ENCODE results near the gene TGFBRAP1. TPM values are rescaled to one million over a fixed set of nuclear protein-coding genes. Genes with fewer than 3 reads are reported as not detected.

The TGFBRAP1 gene
- polyA plus RNA-seq, 1 experiment, result 7.9 TPM

- Histone ChIP-seq H3K4me3 (ENCODE audit: low read depth, low read length) (no peak overlapping the region), H3K27ac (ENCODE audit: low read depth, low read length) (peak overlapping the region; percentile 77), H3K27me3 (ENCODE audit: control insufficient read depth, insufficient read depth, low read length) (no peaks in the 10 kb centered on the region), H3K9me3 (ENCODE audit: control insufficient read depth, insufficient read depth, low read length) (no peaks in the 10 kb centered on the region)
- ChIA-PET CTCF (no interaction called here), POLR2A (interaction anchor here (1.0 kb wide), 1 partner anchor 12 kb away, joined by 4 read pairs; no protein-coding TSS in a partner anchor)
- no peak for DNase-seq (ENCODE audit: low read depth, low spot score)
- TF ChIP-seq, protein P1, sequence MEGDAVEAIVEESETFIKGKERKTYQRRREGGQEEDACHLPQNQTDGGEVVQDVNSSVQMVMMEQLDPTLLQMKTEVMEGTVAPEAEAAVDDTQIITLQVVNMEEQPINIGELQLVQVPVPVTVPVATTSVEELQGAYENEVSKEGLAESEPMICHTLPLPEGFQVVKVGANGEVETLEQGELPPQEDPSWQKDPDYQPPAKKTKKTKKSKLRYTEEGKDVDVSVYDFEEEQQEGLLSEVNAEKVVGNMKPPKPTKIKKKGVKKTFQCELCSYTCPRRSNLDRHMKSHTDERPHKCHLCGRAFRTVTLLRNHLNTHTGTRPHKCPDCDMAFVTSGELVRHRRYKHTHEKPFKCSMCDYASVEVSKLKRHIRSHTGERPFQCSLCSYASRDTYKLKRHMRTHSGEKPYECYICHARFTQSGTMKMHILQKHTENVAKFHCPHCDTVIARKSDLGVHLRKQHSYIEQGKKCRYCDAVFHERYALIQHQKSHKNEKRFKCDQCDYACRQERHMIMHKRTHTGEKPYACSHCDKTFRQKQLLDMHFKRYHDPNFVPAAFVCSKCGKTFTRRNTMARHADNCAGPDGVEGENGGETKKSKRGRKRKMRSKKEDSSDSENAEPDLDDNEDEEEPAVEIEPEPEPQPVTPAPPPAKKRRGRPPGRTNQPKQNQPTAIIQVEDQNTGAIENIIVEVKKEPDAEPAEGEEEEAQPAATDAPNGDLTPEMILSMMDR (IDR thresholded peaks at IDR 0.05; ENCODE audit: low read depth, low read length), result no peak
Measured at GRCh38 chr2:105376789-105377240, 47.3 kb upstream of the TGFBRAP1 start.

- H3K27me3 ChIP-seq (ENCODE audit: control insufficient read depth, insufficient read depth, low read length), result no peaks in the 10 kb centered on the region
- ChIA-PET CTCF (interaction anchor here (2.4 kb wide), 1 partner anchor 146 kb away, joined by 9 read pairs; no protein-coding TSS in a partner anchor), POLR2A (interaction anchor here (0.8 kb wide), 1 partner anchor 145 kb away, joined by 4 read pairs; no protein-coding TSS in a partner anchor)
- no peaks in the 10 kb centered on the region for H3K9me3 ChIP-seq (ENCODE audit: control insufficient read depth, insufficient read depth, low read length)
- TF ChIP-seq, protein P1 (IDR thresholded peaks at IDR 0.05; ENCODE audit: low read depth, low read length), result no peak
- H3K27ac ChIP-seq (ENCODE audit: low read depth, low read length), result peak overlapping the region; percentile 57
- no peak overlapping the region for H3K4me3 ChIP-seq (ENCODE audit: low read depth, low read length)
- no peak for DNase-seq (ENCODE audit: low read depth, low spot score)
Measured at GRCh38 chr2:105376010-105376409, 46.5 kb upstream of the TGFBRAP1 start.

GRCh38 chr2:105375001-105375561, 45.5 kb upstream of the TGFBRAP1 start:
- ChIA-PET CTCF (interaction anchor here (1.7 to 2.4 kb wide), 2 partner anchors 20 to 146 kb away, joined by 4 to 9 read pairs; no protein-coding TSS in a partner anchor), POLR2A (interaction anchor here (0.8 to 1.0 kb wide), 2 partner anchors 144 to 146 kb away, joined by 3 to 4 read pairs; no protein-coding TSS in a partner anchor)
- H3K27ac ChIP-seq (ENCODE audit: low read depth, low read length), result peak overlapping the region; percentile 78
- H3K4me3 ChIP-seq (ENCODE audit: low read depth, low read length), result no peak overlapping the region
- peak; percentile 58 for DNase-seq (ENCODE audit: low read depth, low spot score)
- no peaks in the 10 kb centered on the region for H3K9me3 ChIP-seq (ENCODE audit: control insufficient read depth, insufficient read depth, low read length)
- TF ChIP-seq, protein P1 (IDR thresholded peaks at IDR 0.05; ENCODE audit: low read depth, low read length), result no peak
- no peaks in the 10 kb centered on the region for H3K27me3 ChIP-seq (ENCODE audit: control insufficient read depth, insufficient read depth, low read length)

GRCh38 chr2:105373895-105374401, 44.4 kb upstream of the TGFBRAP1 start:
- Histone ChIP-seq H3K27ac (ENCODE audit: low read depth, low read length) (peak overlapping the region; percentile 61), H3K9me3 (ENCODE audit: control insufficient read depth, insufficient read depth, low read length) (no peaks in the 10 kb centered on the region), H3K4me3 (ENCODE audit: low read depth, low read length) (no peak overlapping the region), H3K27me3 (ENCODE audit: control insufficient read depth, insufficient read depth, low read length) (no peaks in the 10 kb centered on the region)
- ChIA-PET POLR2A (interaction anchor here (0.5 to 1.0 kb wide), 2 partner anchors 14 to 134 kb away, joined by 6 read pairs; no protein-coding TSS in a partner anchor), CTCF (interaction anchor here (1.7 to 2.4 kb wide), 2 partner anchors 21 to 148 kb away, joined by 4 to 9 read pairs; no protein-coding TSS in a partner anchor)
- no peak for DNase-seq (ENCODE audit: low read depth, low spot score)
- TF ChIP-seq, protein P1 (IDR thresholded peaks at IDR 0.05; ENCODE audit: low read depth, low read length), result no peak

GRCh38 chr2:105373344-105373781, 43.8 kb upstream of the TGFBRAP1 start:
- DNase-seq (ENCODE audit: low read depth, low spot score), result no peak
- Histone ChIP-seq H3K27ac (ENCODE audit: low read depth, low read length) (peak overlapping the region; percentile 39), H3K4me3 (ENCODE audit: low read depth, low read length) (no peak overlapping the region), H3K27me3 (ENCODE audit: control insufficient read depth, insufficient read depth, low read length) (no peaks in the 10 kb centered on the region), H3K9me3 (ENCODE audit: control insufficient read depth, insufficient read depth, low read length) (no peaks in the 10 kb centered on the region)
- TF ChIP-seq, protein P1 (IDR thresholded peaks at IDR 0.05; ENCODE audit: low read depth, low read length), result no peak
- ChIA-PET POLR2A (interaction anchor here (0.5 to 1.0 kb wide), 2 partner anchors 13 to 134 kb away, joined by 6 read pairs; no protein-coding TSS in a partner anchor), CTCF (no interaction called here)

Data from AG04450 (cell line).